NCI-H526 (cell line): Measurements from ENCODE around the gene BLTP3B.
A peak's percentile ranks its signal among the peaks of the same experiment; 100 is the strongest.

Experiments
- DNase-seq, 2 experiments: peaks; one replicate each; lab custom pipeline; 2025; lab: John Stamatoyannopoulos, UW

BLTP3B gene

DNA sequence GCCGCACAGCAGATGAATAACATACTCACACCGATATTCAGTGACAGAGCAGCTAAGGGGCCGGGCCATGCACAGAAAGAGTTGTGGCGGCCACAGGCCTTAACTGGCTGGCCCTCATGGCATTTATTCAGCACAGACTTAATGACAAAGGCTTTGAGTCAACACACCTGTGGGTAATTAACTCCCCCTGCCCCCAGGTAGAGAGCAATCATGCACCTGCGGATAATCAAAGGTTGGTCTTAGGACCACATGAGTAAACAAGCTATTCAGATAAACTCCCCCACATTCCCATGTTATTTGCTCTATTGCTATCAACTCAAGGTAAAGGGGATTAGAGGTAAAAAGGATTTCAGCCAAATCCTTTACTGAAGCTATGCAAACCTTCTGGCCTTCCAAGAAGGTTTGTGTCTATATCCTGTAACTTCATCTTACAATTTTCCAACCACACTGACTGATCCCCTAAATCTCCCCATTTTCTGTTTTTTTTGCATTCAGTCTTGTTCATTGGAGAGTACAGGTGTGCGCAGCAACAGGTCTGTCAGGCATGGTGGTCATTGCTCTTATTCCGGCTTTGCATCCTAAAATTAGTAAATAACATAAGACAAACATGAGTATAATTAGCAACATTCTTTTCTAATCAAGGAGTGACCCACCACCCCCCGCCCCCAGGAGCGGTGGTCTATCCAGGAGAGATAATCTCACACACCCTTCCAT is 16.9 kb upstream of the BLTP3B start:
- DNase-seq, result no peak

DNA sequence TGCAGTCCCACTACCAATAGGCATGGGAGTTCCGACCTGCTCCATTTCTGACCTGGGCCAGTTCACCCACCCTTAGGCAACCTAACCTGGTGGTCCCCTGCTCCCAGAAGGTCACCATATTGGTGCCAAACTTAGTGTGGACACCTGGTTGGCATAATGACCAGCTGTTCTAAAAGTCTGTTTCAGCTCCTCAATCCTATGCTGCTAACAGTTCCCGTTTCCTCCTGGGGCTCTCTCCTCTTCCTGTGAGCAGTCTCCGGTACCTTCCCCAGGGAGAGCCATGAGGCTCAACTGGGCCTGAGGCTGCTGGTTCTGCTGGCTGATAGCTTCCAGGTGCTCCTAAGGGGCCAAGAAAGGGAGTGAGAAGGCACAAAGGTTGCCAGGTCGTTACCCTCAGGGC is 15.9 kb upstream of the BLTP3B start:
- DNase-seq, result no peak

DNA sequence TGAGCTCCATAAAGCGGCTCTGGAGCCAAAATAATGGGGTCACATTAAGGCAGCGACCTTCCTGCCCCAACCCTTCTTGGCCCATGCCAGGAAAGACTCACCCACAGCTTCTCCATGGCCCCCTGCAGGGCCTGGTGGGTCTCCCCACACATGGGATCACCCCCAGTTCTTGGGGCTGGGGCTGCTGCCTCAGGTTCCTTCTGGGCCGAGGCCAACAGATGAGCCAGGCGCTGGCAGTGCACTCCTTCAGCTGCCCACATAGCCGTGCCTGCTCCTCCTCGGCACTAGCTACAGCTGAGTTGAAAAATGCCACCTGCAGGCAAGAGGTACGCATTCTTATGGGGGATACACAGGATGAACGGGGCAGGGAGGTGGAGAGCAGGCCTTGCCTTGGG is 14.8 kb upstream of the BLTP3B start:
- no peak for DNase-seq

DNA sequence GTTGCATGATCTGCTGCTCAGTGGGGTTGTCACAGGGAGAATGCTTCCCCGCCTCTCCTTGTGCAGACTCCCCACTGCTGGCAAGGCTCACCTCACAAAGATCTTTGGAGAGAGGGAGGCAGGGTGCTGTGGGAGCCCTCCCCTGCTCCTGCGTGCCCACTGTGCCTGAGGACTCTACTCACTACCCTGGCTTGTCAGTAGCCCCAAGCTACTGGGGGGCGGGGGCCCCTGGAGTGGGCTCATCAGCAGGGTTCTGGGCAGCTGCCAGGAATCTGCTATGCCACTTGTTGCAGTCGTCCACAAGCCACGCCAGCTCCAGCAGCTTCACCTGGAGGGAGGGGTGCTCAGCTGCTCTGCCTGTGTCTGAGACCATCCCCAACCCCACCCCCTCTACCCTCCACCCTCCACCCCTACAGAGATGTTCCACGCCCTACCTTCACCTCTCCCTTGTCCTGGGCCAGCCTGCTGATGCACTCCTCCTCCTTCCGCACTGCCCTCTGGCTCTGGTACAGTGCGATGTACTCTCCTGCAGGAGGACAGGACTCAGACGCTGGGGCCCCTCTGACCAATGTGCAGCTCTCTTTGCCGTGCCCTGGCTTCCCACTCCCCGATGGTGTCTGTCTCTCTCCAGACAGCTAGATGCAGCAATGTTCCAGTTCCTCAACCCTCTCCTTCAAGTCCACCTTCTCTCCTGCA is 14.2 kb upstream of the BLTP3B start:
- DNase-seq, result no peak

DNA sequence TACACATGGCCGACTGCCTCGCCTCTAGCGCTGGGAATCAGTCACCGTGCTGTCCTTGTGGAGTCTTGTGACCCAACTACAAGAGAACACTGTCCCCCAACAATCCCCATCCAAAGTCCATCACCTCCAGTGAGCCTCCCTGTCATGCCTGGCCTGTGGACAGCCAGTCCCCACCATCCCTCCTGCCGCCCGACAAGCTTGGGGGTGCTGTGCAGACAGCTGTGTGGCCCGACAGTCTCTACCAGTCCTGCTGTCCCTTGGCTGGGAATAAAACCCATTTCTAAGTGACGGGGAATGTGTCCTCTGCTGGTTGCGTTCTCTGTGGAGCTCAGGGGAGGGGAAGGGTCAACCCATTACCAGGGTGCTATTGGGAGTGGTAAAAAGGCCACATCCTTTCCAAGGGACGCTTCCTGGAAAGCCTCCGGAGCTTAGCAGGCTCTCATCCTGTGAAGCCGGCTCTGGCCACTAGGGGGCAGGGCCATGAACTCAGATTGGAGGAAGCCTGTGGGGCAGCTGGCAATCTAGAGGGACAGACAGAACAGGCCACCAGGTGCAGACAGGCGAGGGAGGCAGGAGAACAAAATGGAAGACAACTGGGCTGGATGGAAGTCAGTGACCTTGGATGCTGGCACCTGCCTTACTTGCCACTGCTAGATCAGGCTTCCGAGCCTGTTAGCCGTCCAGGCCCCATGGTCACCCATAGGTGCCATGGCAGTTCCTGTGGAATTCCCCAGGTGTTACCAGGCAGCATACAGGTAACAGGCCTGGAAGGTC is 12.0 kb upstream of the BLTP3B start:
- DNase-seq, result peak; percentile 24 to 80

DNA sequence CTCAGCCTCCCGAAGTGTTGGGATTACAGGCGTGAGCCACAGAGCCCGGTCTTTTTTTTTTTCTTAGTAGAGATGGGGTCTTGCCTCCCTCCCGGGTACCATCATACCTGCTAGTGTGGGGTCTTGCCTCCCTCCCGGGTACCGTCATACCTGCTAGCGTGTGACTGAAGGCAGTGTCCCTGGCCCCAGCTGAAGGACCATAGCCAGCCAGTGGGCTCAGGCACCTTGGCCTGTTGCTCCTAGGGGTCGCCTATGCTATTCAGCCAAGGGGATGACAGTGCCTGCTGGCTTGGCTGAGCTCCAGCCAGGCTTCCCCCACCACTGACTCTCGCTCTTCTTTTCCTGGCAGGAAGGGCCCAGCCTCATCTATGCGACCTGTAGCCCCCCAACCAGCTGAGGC is 10.5 kb upstream of the BLTP3B start:
- DNase-seq, result no peak

DNA sequence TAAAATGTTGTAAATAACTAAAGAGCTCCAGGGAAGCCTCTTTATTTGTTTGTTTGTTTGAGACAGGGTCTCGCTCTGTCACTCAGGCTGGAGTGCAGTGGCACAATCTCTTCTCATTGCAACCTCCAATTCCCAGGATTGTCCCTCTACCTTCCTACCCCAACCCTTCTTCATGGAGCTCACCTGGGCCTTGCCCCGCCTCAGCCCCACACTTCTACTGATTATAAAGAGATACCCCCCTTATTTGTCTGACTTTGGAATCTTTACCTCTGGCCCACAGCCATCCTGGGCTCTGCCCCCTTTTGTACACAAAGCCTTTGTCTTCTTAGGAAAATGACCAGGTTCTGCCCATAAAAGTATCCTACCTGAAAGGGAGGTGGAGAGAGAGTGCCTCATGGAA is 9.1 kb upstream of the BLTP3B start:
- DNase-seq, result peak; percentile 67 to 78

DNA sequence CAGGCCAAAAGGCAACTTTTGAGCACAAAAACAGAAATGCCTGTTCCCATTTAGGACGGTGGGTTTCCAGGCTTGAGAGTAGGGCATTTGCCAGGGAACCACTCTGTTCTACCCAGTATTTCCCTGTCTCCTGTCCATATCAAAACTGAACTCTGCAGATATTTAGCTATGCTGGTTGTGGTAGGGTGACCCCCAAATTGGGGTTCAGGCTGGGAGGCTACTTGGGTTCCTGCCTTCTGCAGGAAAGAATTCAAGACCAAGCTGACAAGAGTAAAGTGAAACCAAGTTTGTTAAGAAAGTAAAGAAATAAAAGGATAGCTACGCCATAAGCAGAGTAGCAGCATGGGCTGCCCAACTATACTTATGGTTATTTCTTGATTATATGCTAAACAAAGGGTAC is 3.6 kb upstream of the BLTP3B start:
- DNase-seq, result no peak

DNA sequence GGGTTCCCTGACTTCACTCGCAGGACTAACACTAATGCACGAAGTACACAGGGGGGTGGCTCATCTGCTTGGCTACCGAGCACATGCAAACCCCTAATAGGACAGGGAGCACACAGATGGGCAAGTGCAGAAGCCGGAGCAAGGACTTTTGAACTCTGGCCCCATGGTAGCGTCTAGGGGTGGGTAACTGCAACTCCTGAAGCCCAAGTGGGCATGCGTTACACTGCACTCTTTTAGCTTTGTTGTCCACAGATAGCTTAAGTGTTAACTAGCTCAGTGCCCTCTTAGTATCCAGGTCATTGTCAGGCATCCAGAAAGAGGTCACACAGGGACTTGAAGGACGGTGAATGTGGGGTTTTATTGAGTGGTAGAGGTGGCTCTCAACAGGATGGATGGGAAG is 3.0 kb upstream of the BLTP3B start:
- no peak for DNase-seq

DNA sequence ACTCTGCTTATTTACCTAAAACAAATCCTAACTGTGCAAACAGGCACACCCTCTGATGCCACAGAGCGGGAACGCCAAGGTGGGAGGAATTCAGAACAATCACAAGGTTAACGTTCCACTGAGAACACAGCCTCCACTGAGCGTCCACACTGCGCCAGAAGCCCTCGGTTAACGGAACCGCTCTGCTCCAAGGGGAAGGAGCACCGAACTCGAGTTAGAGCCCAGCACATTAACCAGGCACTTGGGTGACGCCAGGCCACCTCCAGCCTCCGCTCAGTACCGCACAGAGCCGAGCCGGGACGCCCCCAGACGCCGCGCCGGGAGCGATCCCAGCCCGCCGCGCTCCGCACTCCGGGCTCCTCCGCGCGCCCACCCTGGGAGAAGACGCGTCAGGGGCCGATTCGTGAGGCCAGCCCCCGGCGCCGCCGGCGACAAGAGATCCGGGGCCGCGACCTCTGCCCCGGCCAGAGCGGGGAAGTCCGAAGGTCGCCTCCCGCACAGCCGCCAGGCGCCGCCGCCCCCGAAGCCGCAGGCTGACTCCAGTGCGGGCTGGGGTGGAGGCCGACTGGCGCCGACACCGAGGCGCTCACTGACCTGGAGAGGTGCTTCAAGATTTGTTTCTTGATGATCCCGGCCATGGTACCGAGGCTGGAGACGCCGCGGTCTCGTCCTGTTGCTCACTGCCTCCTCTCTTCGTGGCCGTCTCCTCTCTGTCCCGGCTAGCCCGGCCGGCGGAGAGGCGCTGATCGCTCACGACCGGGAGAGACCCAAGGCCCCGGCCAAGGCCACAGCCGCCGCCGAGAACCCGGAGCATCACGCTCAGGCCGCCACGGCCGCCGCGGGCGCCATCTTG is 450 bp downstream of the BLTP3B start:
- DNase-seq, result peak; percentile 47 to 73

DNA sequence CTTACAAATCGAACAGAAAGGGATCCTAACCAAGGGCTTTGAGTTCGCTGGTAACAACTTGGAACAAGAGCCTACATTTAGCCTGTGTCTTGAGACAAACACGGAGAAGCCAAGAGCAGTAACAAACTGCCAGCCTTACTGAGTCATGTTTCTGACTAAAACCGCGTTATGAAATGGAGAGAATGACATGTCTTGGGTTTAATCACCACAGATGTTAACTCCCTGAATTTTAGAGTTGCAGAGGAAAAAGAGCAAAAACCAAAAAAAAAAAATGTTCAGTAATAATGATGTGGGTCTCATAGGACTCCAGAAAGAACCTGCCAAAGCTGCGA is 1.0 kb downstream of the BLTP3B start:
- DNase-seq, result no peak

DNA sequence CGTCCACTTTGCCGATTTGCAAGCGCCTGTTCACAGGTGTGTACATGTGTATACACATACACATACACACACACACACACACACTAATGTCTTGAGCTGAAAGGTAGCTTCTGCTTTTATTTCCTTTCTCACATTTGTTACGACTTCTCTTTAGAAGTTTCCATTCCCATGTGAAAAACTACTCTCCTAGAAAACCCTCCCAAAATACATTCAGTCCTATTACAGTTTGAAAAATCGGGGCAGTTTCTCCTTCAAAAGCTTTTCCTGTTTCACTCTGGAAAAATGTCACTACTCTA is 3.9 kb downstream of the BLTP3B start:
- no peak for DNase-seq

DNA sequence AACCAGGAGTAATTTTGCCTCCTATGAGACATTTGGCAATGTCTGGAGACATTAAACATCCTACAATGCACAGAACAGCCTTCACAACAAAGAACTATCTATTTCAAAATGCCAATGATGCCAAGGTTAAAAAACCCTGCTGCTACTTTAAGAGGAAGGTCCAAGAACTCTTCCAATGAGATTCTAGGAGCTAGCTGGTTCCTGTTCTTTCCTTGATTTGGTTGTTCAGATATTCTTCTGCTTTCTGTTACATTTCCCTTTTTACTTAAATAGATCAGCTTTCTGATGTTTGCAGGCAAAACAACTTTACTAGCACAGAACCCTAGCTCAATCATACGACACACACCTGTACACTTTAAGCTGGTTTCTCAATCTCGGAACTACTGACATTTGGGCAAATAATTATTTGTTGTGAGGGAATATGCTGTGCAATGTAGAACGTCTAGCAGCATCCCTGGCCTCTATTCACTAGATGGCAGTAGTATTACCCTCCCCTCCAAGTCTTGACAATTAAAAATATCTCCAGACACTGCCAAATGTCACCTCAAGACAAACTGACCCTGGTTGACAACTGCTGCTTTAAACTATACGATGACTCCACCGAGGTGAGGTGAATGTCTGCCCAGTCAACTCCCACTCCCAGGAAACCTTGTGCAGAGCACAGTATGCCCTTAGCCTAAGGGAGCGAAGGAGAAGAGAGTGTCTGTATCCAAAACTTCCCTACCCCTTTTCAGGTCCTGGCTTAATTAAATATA is 4.4 kb downstream of the BLTP3B start:
- DNase-seq, result peak in 1 of 2 experiments; percentile 12

DNA sequence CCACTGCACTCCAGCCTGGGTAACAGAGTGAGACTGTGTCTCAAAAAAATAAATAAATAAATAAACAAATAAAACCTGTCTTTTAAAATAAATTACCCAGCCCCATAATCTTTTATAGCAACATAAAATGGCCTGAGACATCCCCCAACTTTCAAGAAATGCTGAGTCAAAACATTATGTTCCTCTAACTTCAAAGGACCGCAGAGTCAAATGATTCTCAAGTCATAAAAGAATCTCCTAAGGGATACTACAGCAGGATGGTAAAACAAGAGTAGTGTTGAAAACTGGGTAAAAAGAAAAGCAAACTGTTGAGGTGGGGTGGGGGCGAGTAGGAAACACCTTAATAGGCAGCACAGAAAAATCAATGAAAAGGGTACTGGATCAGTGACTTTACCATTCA is 9.5 kb downstream of the BLTP3B start:
- no peak for DNase-seq

DNA sequence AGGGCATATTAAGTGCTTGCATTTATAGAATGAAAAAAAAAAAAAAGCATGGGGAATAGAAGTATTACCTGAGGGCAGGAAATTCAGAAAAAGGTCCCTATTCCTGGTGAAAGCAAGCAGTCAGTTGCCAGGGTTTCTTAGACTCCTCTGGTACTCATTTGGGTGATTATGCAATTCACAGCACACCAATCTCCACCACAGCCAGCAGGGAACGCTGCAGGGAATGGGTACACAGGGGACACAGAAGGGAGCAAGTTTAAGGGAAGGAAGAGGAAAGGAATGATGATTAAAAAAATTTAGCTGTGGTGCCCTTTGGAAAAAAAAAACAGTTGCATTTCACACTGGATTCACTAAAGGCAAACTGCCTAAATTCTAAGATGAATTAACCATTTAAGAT is 14.2 kb downstream of the BLTP3B start:
- DNase-seq, result peak in 1 of 2 experiments; percentile 45

DNA sequence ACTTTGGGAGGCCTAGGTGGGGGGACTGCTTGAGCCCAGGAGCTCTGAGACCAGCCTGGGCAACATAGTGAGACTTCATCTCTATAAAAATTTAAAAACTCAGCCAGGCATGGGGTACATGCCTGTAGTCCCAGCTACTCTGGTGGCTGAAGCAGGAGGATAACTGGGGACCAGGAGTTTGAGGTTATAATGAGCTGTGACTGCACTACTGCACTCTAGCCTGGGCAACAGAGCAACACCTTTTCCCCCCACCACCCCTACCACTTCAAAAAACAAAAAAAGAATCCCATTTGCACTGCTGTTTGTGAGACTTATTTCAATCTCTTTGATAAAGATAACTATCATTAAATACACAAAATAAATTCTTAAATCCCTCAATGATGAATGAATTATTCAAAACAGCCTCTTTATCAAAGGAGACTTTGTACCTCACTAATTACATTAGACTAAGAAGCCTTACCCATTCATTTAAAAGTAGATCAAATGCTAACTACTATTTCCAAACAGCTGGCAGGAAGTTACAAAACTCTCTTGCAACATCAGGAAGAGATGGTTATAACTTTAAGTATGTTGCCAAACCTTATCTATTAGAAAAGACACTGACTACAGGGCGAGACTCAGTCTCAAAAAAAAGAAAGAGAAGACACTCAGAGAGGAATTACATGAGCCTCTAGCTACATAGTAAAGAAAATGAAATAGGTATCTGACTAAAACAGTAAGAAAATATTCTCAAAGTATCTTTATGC is 14.7 kb downstream of the BLTP3B start:
- DNase-seq, result peak in 1 of 2 experiments; percentile 37

DNA sequence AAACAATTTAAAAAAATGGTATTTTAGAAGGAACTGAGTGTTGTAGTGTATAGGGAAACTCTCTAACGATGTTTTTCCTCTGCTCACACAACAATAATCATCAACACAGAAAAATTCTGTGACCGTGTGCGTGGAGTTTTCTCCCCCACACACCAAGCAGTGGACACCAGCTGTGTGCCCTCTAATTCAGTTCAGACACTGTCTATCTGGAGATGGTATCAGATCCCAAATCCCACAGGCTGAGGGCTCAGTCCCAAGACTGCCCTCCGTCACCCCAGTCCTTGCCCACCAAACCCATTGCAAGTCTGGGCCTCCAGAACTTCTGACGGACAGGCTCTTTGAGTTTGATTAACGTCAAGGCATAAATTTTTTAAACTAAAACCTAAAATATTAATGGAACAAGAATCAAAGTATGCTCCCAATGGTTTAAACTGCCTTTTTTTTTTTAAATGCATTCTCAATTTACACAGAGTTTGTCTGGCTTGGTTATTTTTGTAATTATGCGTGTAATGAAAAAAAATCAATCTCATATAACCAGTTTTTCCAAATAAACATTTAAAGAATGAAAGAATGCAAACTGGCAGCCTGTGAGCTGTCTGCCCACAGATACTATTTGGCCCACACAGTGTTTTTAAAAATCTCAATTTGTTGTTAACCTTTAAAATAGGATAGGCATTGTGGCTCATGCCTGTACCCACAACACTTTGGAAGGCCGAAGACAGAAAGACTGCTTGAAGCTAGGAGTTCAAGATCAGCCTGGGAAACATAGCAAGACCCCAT is 19.2 kb downstream of the BLTP3B start:
- DNase-seq, result no peak

DNA sequence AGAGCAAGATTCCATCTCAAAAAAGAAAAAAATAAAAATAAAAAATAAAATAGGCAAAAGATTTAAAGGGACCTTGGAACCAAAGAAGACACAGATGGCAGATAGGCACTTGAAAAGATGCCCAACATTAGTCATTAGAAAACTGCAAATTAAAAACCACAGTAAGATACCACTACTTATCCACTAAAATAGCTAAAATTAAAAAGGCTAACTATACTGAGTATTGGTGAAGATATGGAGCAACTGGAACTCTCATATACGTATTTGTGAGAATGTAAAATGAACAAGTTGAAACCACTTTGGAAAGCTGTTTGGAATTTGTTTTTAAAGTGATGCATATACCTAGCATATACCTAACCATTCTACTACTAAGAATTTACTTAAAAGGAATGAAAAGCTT is 22.3 kb downstream of the BLTP3B start:
- no peak for DNase-seq

DNA sequence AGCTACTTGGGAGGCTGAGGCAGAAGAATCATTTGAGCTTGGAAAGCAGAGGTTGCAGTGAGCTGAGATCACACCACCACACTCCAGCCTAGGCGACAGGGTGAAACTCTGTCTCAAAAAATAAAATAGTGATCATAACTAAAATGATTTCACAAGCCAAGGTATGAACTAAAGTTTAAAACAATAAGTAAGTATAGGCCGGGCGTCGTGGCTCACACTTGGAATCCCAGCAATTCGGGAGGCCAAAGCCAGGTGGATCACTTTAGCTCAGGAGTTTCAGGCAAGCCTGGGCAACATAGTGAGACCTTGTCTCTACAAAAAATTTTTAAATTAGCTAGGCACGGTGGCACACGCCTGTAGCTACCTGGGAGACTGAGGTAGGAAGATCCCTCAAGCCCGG is 27.4 kb downstream of the BLTP3B start:
- no peak for DNase-seq

DNA sequence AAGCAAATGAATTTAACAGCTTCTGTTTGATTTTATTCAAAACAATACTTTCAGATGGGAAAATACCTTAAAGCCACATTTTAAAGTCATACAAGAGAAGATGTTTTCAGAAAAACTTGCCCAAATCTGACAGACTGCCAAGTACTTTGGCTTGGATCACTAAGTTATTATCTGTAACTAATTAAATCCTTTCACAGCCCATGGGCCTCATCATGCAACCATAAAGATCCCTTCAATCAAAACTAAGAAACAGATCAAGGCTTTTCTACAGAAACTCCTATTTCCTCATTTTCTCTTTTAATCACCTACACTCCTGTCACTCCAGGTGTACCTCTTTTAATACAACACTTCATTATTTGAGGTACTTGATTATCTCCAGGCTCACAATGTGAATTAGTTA is 28.1 kb downstream of the BLTP3B start:
- DNase-seq, result no peak
